Vagina (tissue), 2 donors: ENCODE measurements around the gene CCDC137. TPM values are rescaled to one million over a fixed set of nuclear protein-coding genes. Genes with fewer than 3 reads are reported as not detected.

Experiments used
- DNase-seq, 2 donors: peaks; one replicate each; pipeline ENCODE4 v3.0.0-alpha.2; 2017; ENCODE audit errors: extremely low spot score in 2 of 2
- H3K27ac ChIP-seq: fragments of 200-600 bp; sonication (generic); one replicate; pipeline ENCODE4 v1.5.1; 2019
- H3K27me3 ChIP-seq: fragments of 200-600 bp; sonication (generic); one replicate; pipeline ENCODE4 v1.5.1; 2019
- H3K36me3 ChIP-seq, 2 donors: fragments of 200-600 bp; sonication (generic); one replicate each; pipeline ENCODE4 v1.5.1; 2017 to 2019
- H3K4me1 ChIP-seq: fragments of 200-600 bp; sonication (generic); one replicate; pipeline ENCODE4 v1.5.1; 2019
- H3K4me3 ChIP-seq, 2 donors: fragments of 200-600 bp; sonication (generic); 1 replicate in 1 of 2; 2 replicates in 1 of 2; pipeline ENCODE4 v1.5.1; 2016 to 2019
- H3K9me3 ChIP-seq: fragments of 200-600 bp; sonication (generic); one replicate; pipeline ENCODE4 v1.5.1; 2019
- POLR2A ChIP-seq, 2 donors: fragments of 450-650 bp; IDR thresholded peaks; one replicate each; pipeline ENCODE4 v1.6.1; 2017; ENCODE audit warnings: antibody characterized with exemption in 2 of 2, mild to moderate bottlenecking in 2 of 2, moderate library complexity in 2 of 2
- POLR2AphosphoS5 ChIP-seq, 2 donors: sonication (generic); formaldehyde crosslinking; IDR thresholded peaks; one replicate each; pipeline ENCODE4 v1.9.0; 2017; ENCODE audit warnings: antibody characterized with exemption in 2 of 2, mild to moderate bottlenecking in 2 of 2, low read depth in 1 of 2; ENCODE audit not compliant: insufficient read depth in 1 of 2
- intact Hi-C: fragments of 100-400 bp; cut with DNase I; formaldehyde crosslinking; loops from one replicate; pipeline ENCODE4 v1.15.1; 2023
- total RNA-seq: library from RNA; depleted of rRNA; stranded (reverse); fragments of >200 nt; gene quantifications from one replicate; pipeline ENCODE4 v1.2.3, GENCODE V29; 2016
- TF ChIP-seq, protein P1 (sequence below), 3 experiments: fragments of 450-650 bp in 2 of 3; fragments of 200-600 bp in 1 of 3; sonication (generic) in 1 of 3; IDR thresholded peaks; one replicate each; pipeline ENCODE4 v1.5.1; 2017 to 2019; ENCODE audit warnings: antibody characterized with exemption in 3 of 3, mild to moderate bottlenecking in 2 of 3, moderate library complexity in 2 of 3

CCDC137 gene
- total RNA-seq, 1 donor from 2014 or later: 13.8 TPM

- Histone ChIP-seq H3K27me3 (no peaks in the 10 kb centered on the region), H3K27ac (no peak overlapping the region), H3K4me1 (peaks cover 26% of the 10 kb centered on the region), H3K4me3 (no peak overlapping the region), H3K36me3 (peaks cover 0 to 33% of the 10 kb centered on the region in 2 donors), H3K9me3 (no peaks in the 10 kb centered on the region)
- no peak for TF ChIP-seq POLR2A (IDR thresholded peaks at IDR 0.05)
- no peak for TF ChIP-seq POLR2AphosphoS5 (IDR thresholded peaks at IDR 0.05; ENCODE audit: insufficient read depth in 1 of 2, low read depth in 1 of 2)
- TF ChIP-seq, protein P1, sequence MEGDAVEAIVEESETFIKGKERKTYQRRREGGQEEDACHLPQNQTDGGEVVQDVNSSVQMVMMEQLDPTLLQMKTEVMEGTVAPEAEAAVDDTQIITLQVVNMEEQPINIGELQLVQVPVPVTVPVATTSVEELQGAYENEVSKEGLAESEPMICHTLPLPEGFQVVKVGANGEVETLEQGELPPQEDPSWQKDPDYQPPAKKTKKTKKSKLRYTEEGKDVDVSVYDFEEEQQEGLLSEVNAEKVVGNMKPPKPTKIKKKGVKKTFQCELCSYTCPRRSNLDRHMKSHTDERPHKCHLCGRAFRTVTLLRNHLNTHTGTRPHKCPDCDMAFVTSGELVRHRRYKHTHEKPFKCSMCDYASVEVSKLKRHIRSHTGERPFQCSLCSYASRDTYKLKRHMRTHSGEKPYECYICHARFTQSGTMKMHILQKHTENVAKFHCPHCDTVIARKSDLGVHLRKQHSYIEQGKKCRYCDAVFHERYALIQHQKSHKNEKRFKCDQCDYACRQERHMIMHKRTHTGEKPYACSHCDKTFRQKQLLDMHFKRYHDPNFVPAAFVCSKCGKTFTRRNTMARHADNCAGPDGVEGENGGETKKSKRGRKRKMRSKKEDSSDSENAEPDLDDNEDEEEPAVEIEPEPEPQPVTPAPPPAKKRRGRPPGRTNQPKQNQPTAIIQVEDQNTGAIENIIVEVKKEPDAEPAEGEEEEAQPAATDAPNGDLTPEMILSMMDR (IDR thresholded peaks at IDR 0.05): no peak
- no peak for DNase-seq
- intact Hi-C loops: no loop called here
Measured at GRCh38 chr17:81631482-81631881, 35.1 kb upstream of the CCDC137 start.

DNA sequence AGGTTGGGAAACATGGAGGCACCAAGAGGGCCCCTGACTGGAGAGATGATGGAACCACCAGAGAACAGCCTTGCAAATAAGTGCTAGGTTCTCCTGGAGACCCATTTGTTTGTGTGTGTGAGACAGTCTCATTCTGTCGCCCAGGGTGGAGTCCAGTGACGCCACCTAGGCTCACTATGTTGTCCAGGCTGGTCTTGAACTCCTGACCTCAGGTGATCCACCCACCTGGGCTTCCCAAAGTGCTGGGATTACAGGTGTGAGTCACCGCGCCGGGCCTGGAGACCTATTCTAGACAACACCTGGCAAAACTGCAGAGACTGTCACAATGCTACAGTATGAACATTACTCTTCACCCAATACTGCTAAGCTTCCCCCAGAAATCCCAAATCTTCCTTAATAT is 31.1 kb upstream of the CCDC137 start:
- intact Hi-C loops: no loop called here
- no peak for DNase-seq
- peaks cover 26% of the 10 kb centered on the region for H3K4me1 ChIP-seq
- H3K9me3 ChIP-seq: no peaks in the 10 kb centered on the region
- H3K27ac ChIP-seq: peak overlapping the region; percentile 19
- no peaks in the 10 kb centered on the region for H3K36me3 ChIP-seq
- no peaks in the 10 kb centered on the region for H3K27me3 ChIP-seq
- TF ChIP-seq POLR2A (IDR thresholded peaks at IDR 0.05) (no peak), POLR2AphosphoS5 (IDR thresholded peaks at IDR 0.05; ENCODE audit: insufficient read depth in 1 of 2, low read depth in 1 of 2) (no peak)
- TF ChIP-seq, protein P1 (IDR thresholded peaks at IDR 0.05): no peak
- peak overlapping the region; percentile 85 to 92 for H3K4me3 ChIP-seq

DNA sequence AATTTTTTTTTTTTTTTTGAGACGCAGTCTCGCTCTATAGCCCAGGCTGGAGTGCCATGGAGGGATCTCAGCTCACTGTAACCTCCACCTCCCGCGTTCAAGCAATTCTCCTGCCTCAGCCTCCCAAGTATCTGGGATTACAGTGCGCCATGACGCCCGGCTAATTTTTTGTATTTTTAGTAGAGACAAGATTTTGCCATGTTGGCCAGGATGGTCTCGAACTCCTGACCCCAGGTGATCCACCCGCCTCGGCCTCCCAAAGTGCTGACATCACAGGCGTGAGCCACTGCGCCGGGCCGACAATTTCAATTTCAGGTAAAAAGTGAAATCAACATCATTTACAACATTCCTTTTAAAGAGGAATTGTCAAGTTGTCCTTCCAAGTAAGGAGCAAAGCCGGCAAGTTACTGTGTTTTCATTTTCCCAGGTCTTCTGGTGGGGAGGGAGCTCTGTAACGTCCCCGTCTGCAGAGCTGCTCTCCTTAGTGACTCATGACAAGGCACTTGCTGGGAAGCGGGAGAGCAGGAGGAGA is 30.5 kb upstream of the CCDC137 start:
- Histone ChIP-seq H3K36me3 (no peaks in the 10 kb centered on the region), H3K27me3 (no peaks in the 10 kb centered on the region), H3K4me3 (peak overlapping the region; percentile 85 to 92), H3K27ac (peak overlapping the region; percentile 84), H3K9me3 (no peaks in the 10 kb centered on the region), H3K4me1 (peaks cover 26% of the 10 kb centered on the region)
- no peak for DNase-seq
- TF ChIP-seq POLR2A (IDR thresholded peaks at IDR 0.05): no peak
- TF ChIP-seq POLR2AphosphoS5 (IDR thresholded peaks at IDR 0.05; ENCODE audit: insufficient read depth in 1 of 2, low read depth in 1 of 2): no peak
- TF ChIP-seq, protein P1 (IDR thresholded peaks at IDR 0.05): no peak
- intact Hi-C loops: no loop called here

DNA sequence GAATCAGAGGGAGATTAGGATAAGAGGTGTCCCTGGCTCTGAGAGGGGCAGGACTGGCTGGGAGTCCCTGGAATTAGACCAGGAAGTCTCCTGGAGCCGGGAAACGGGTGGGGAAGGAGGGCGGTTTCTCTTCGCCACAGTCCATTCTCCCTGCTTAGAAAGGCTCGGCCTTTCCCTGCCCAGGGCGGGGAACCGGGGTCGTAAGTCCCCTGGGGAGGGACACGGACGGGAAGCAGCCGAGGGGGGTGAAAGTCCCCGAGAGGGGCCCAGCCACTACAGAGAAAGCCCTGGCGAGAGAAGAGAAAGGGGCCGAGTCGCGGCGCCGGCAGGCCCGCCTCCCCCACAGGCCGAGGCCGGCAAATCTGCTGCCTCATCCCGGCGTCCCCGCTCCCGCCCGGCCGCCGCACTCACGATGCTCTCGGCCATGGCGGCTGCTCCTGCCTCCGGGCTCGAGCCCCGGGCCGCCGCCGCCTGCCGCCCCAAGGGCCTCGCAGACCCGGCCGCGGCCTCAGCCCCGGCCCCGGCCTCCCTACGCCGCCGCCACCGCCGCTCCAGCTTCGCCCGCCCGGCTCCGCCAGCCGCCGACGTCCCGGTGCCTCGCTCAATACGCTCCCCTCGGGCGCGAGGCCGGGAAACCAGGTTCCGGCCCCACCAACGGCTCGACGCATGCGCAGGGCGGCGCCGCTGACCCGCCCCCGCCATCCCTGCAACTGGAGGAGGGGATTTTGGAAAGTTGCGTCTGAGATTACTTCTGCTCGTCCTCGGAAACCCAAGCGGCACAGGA is 29.8 kb upstream of the CCDC137 start, which contains the start of the genes NPLOC4 and TSPAN10:
TSS of gene NPLOC4 (minus strand) at position 608 of the 784 bp plus-strand sequence. CDS start at position 426, 182 bp downstream.
TSS of gene TSPAN10 (plus strand) at position 692 of the 784 bp plus-strand sequence. CDS start 5,217 bp downstream, outside the sequence.
- peak within 1 kb of the TSS; percentile 84 for H3K27ac ChIP-seq
- TF ChIP-seq POLR2A (IDR thresholded peaks at IDR 0.05): peak in 1 of 2 donors; percentile 52
- peak; percentile 72 for TF ChIP-seq POLR2AphosphoS5 (IDR thresholded peaks at IDR 0.05; ENCODE audit: insufficient read depth in 1 of 2, low read depth in 1 of 2)
- TF ChIP-seq, protein P1 (IDR thresholded peaks at IDR 0.05): no peak

More for the DNA sequence above, 29.8 kb upstream of the CCDC137 start, which contains the start of the genes NPLOC4 and TSPAN10:
- Histone ChIP-seq H3K27me3 (no peaks in the 10 kb centered on the region), H3K4me3 (peak within 1 kb of the TSS; percentile 85 to 92), H3K4me1 (peaks cover 26% of the 10 kb centered on the region), H3K36me3 (no peaks in the 10 kb centered on the region), H3K9me3 (no peaks in the 10 kb centered on the region)
- intact Hi-C loops: no loop called here
- DNase-seq: peak in 1 of 2 donors; percentile 79
